Stimulated activated CD8-positive, alpha-beta memory T cell treated with anti-CD3 and anti-CD28 coated beads, Interleukin-4, amount 100 ng/mL, for 4 hours (primary cell): Measurements from ENCODE around the gene WDR12.
"Not testable (repeated sequence)": the region's sequence is repeated elsewhere in the genome, so short reads cannot be mapped to it uniquely, and the experiment has no call there.

Source experiments
- DNase-seq, 2 donors: peaks; one replicate each; pipeline ENCODE4 v3.0.0-alpha.2; 2020; ENCODE audit warnings: low read depth in 2 of 2, low spot score in 1 of 2

The WDR12 gene

GRCh38 chr2:202885190-202885589, 26.3 kb downstream of the WDR12 start:
- no peak for DNase-seq

DNA sequence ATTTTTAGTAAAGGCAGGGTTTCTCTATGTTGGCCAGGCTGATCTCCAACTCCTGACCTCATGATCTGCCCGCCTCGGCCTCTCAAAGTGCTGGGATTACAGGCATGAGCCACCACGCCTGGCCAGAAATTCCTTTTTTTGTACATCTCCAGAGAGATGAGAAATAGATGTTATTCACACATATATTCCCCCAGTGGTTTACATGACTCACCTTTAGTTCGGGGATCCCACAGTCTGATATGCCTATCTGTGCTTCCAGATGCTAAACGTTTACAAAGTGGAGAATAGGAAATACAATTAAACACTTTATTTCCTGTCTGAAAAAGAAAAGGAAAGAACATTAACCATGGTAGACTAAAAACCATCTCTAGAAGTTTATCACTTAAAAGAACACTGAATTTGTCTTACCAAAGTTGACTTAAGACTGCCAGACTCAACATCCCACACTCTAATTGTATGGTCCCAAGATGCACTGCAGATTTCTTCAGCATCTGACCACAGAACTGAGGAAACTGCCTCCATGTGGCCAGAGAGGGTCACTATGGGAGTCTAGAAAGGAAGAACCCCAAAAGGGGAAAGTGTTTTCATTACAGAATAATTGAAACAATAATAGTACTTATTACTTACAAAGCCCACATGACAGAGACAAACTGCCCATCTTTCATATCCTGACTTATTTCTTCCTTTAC, 27.3 kb downstream of the WDR12 start:
- no peak for DNase-seq

- DNase-seq, result no peak
Measured at GRCh38 chr2:202881570-202881969, 29.9 kb downstream of the WDR12 start.

- DNase-seq, result no peak
Measured at GRCh38 chr2:202877699-202878098, 33.8 kb downstream of the WDR12 start.

GRCh38 chr2:202871300-202872141, 40.0 kb downstream of the WDR12 start, which contains the start of gene ICA1L:
Gene ICA1L (minus strand): TSS chr2:202871766. CDS start chr2:202829009, 42,757 bp downstream.
- DNase-seq, result peak; percentile 5 to 19

- peak; percentile 23 to 33 for DNase-seq
Measured at GRCh38 chr2:202870431-202871299, 40.8 kb downstream of the WDR12 start.

GRCh38 chr2:202861987-202862386, 49.5 kb downstream of the WDR12 start:
- DNase-seq, result no peak

GRCh38 chr2:202858601-202859000, 52.9 kb downstream of the WDR12 start:
- DNase-seq, result no peak

DNA sequence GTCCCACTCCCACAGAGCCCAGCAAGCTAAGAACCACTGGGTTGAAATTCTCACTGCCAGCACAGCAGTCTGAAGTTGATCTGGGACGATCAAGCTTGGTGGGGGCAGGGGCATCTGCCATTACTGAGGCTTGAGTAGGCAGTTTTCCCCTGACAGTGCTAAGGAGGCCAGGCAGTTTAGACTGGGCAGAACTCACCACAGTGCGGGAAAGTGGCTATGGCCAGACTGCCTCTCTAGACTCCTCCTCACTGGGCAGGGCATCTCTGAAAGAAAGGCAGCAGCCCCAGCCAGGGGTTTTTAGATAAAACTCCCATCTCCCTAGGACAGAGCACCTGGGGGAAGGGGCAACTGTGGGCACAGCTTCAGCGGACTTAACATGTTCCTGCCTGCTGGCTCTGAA, 62.1 kb downstream of the WDR12 start:
- not testable (repeated sequence) for DNase-seq

GRCh38 chr2:202848813-202849212, 62.7 kb downstream of the WDR12 start:
- DNase-seq, result no peak

DNA sequence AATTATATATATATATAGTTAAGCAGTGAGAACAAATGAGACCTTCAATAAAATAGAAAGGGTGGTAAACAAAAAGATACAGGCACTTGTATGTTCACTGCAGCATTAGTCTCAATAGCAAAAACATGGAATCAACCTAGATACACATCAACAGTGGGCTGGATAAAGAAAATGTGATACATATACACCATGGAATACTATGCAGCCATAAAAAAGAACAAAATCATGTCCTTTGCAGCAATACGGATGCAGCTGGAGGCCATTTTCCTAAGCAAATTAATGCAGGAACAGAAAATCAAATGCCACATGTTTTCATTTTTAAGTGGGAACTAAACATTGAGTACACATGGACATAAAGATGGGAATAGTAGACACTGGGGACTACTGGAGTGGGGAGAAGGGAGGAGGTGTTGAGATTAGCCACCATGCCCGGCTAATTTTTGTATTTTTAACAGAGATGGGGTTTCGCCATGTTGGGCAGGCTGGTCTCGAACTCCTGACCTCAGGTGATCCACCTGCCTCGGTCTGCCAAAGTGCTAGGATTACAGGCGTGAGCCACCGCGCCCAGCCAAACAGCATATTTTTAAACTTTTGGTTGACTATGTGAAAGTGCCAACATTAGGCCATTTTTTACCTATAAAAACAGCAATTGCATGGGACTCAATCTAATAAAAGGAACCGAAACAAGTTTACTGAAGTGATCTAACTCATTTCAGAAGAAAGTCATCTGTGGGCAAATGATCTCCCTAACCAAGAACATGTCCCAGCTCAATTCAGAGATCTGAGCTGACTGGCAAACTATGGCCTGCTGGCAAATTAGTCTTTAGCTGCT, 63.6 kb downstream of the WDR12 start:
- no peak for DNase-seq

- no peak for DNase-seq
Measured at GRCh38 chr2:202844656-202845055, 66.8 kb downstream of the WDR12 start.

DNA sequence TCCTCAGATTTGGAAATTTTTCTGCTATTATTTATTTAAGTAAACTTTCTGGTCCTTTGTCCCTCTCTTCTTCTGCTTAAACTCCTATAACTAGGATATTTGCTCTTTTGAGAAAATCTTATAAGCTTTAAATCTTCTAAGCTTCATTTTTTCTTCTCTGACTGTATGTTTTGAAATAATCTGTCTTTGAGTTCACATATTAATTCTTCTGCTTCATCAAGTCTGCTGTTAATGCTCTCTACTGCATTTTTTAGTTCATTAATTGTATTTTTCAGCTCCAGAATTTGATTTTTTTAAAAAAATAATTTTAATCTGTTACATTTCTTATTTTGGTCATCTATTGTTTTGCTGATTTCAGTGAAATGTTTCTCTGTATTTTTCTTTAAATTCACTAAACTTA, 68.8 kb downstream of the WDR12 start:
- no peak for DNase-seq

DNA sequence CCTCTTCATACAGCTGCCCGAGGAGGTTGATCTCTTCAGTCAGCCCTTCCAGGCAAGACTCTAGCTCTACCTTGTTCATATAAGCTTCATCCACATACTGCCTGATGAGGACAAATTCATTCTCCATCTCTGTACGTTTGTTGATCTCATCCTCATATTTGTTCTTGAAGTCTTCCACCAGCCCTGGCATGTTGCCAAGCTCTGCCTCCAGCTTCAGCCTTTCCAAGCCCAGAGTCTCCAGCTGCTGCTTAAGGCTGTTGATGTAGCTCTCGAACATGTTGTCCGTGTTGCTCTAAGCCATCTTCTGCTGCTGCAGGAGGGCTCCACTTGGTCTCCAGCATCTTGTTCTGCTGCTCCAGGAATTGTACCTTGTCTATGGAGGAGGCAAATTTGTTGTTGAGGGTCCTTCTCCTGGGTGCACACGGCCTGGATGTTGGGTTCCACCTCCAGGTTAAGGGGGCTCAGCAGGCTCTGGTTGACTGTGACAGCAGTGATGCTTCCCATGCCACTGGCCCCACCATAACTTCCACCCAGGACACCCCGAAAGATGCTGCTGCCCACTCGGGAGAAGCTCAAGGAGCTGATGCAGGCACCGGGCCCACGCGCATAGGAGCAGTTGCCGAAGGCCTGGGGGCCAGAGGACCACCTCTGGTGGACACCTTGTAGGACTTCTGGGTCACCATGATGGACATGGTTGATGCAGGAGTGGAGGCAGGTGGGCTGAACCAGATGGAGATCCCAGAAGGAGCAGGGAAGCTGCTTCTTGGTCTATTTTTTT, 70.2 kb downstream of the WDR12 start:
- DNase-seq, result no peak

DNA sequence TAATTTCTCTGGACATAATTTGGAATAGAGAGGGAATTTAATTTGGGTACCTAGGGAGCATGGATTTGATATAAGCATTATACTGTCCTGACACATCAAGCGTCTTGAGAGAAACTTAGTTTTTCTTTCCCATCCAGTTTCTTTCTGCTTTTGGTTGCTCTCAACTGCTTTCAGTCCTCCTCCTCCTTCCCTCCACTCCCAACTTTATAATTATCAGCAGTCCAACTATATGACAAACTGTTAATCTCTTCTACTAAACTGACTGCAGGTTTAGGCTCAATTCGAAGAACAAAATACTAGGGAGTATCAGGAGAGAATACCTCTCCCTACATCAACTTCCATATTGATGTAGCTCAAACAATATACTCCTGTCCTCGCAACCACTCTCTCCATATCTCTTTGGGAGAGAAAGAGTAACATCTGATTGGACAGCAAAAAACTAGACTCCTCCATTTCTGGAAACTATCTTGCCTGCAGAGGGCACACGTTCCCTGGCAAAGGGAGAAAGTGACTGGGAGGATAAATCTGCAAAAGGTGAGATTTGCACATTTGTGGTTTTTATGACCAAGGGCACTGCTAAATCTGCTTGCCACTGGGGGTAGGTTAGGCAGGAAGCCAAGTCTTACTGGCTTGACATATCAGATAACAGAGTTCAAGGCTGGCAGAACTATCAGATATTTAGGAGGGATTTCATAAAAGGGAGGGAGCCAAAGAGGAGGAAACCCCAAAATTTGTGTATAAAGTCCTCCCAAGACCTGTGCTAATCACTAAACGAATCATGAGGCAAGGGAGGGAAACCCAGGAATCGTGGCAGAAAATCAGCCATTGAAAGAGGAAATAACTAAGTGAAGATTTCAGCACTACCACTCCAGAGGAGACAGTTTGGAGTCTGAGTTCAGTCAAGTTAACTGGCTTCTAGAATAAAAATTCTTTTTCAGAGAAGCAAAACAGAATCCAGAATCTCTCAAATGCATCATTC, 79.9 kb downstream of the WDR12 start:
- no peak for DNase-seq

DNA sequence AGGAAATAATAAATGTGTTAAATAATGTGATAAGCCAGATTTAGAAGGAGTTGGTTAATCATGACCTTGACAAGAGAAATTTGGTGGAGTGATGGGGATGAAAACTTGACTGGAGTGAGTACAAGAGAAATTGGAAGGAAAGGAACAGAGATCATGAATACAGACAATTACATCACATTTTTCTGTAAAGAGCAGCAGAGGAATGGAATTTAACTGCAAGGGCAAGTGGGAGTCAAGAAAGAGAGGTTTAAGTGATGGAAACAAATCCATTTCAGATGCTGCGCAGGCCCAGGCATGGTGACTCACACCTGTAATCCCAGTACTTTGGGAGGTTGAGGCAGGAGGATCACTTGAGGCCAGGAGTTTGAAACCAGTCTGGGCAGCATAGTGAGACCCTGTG, 86.6 kb downstream of the WDR12 start:
- no peak for DNase-seq
